ENCODE measurements around the gene TEPSIN. TPM values are rescaled to one million over a fixed set of nuclear protein-coding genes. Genes with fewer than 3 reads are reported as not detected.

Gene TEPSIN
- total and polyA plus RNA-seq, 2 donors (not counting 1 experiment from before 2014, with no cell fraction given), result 5.6 to 11.2 TPM

DNA sequence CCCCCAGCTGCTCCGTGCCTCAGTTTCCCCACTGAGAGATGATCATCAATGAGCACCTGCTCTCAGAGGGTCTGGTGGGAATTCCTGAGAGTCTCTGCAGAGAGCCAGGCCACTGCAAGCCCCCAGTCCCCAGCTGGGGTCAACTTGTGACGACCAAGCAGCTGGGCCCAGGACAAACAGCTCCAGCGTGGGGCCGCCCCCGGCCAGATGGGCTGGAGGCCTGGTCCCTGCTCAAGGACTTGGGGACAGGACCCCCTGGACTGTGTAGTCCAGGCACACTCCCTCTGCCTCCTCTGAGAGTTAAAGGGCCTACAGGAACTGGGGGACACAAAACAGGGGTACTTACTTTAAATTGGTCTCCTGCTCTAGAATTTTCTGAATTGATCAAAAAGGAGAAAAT, 56.3 kb downstream of the TEPSIN start:
- no peaks in the 10 kb centered on the region for H3K79me2 ChIP-seq (ENCODE audit: control insufficient read depth, insufficient read depth, low read length)
- TF ChIP-seq, protein P1, sequence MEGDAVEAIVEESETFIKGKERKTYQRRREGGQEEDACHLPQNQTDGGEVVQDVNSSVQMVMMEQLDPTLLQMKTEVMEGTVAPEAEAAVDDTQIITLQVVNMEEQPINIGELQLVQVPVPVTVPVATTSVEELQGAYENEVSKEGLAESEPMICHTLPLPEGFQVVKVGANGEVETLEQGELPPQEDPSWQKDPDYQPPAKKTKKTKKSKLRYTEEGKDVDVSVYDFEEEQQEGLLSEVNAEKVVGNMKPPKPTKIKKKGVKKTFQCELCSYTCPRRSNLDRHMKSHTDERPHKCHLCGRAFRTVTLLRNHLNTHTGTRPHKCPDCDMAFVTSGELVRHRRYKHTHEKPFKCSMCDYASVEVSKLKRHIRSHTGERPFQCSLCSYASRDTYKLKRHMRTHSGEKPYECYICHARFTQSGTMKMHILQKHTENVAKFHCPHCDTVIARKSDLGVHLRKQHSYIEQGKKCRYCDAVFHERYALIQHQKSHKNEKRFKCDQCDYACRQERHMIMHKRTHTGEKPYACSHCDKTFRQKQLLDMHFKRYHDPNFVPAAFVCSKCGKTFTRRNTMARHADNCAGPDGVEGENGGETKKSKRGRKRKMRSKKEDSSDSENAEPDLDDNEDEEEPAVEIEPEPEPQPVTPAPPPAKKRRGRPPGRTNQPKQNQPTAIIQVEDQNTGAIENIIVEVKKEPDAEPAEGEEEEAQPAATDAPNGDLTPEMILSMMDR (conservative IDR thresholded peaks at IDR 0.05 in 1 of 2, IDR thresholded peaks at IDR 0.05 in 1 of 2; ENCODE audit: low read depth in 1 of 2, low read length in 2 of 2), result no peak
- no peak for TF ChIP-seq EZH2 (IDR thresholded peaks at IDR 0.05; ENCODE audit: low read length, missing control alignments)
- H4K20me1 ChIP-seq (ENCODE audit: control insufficient read depth, extremely low read depth, insufficient read depth, low read length), result no peaks in the 10 kb centered on the region
- no peak overlapping the region for H3K27ac ChIP-seq (ENCODE audit: insufficient read depth, low read length)
- peaks cover 5% of the 10 kb centered on the region for H3K27me3 ChIP-seq (ENCODE audit: control insufficient read depth, insufficient read depth, low read length)
- no peak overlapping the region for H2AFZ ChIP-seq (ENCODE audit: low read length)
- H3K9me3 ChIP-seq (ENCODE audit: control insufficient read depth, insufficient read depth, low read depth, low read length), result no peaks in the 10 kb centered on the region
- H3K4me1 ChIP-seq (ENCODE audit: control insufficient read depth, extremely low read depth, insufficient read depth, low read length), result no peaks in the 10 kb centered on the region
- no peak overlapping the region for H3K9ac ChIP-seq (ENCODE audit: insufficient read depth, low read length)
- DNase-seq (ENCODE audit: low read depth in 2 of 2), result no peak
- H3K4me3 ChIP-seq (replicated peaks in 1 of 4; ENCODE audit: control extremely low read depth in 1 of 4, insufficient read depth in 1 of 4, low read depth in 3 of 4, low read length in 4 of 4), result no peak overlapping the region
- H3K4me2 ChIP-seq (ENCODE audit: extremely low read depth, insufficient read depth, low read length), result no peak overlapping the region
- H3K36me3 ChIP-seq (ENCODE audit: control insufficient read depth, insufficient read depth, low read length), result no peaks in the 10 kb centered on the region

DNA sequence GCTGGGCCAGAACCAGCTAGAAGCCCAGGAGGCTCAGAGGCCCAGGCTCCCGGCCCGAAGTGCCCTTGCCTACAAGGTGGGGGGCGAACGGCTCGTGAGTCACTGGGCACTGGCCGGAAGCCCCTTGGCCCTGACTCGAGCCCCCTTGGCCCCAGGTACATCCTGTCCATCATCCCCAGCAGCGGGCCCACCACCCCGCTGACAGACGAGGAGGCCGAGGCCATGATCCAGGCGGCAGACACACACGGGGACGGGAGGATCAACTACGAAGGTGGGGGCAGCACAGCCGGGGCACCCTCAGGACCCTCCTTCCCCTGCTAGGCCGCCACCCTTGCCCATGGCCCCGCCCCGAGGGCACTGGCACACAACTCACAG, 57.1 kb downstream of the TEPSIN start:
- H4K20me1 ChIP-seq (ENCODE audit: control insufficient read depth, extremely low read depth, insufficient read depth, low read length), result no peaks in the 10 kb centered on the region
- no peak for DNase-seq (ENCODE audit: low read depth in 2 of 2)
- no peak overlapping the region for H2AFZ ChIP-seq (ENCODE audit: low read length)
- TF ChIP-seq EZH2 (IDR thresholded peaks at IDR 0.05; ENCODE audit: low read length, missing control alignments), result no peak
- TF ChIP-seq, protein P1 (conservative IDR thresholded peaks at IDR 0.05 in 1 of 2, IDR thresholded peaks at IDR 0.05 in 1 of 2; ENCODE audit: low read depth in 1 of 2, low read length in 2 of 2), result no peak
- H3K36me3 ChIP-seq (ENCODE audit: control insufficient read depth, insufficient read depth, low read length), result no peaks in the 10 kb centered on the region
- no peak overlapping the region for H3K9ac ChIP-seq (ENCODE audit: insufficient read depth, low read length)
- no peak overlapping the region for H3K4me2 ChIP-seq (ENCODE audit: extremely low read depth, insufficient read depth, low read length)
- H3K79me2 ChIP-seq (ENCODE audit: control insufficient read depth, insufficient read depth, low read length), result no peaks in the 10 kb centered on the region
- H3K9me3 ChIP-seq (ENCODE audit: control insufficient read depth, insufficient read depth, low read depth, low read length), result no peaks in the 10 kb centered on the region
- no peak overlapping the region for H3K4me3 ChIP-seq (replicated peaks in 1 of 4; ENCODE audit: control extremely low read depth in 1 of 4, insufficient read depth in 1 of 4, low read depth in 3 of 4, low read length in 4 of 4)
- peaks cover 5% of the 10 kb centered on the region for H3K27me3 ChIP-seq (ENCODE audit: control insufficient read depth, insufficient read depth, low read length)
- H3K4me1 ChIP-seq (ENCODE audit: control insufficient read depth, extremely low read depth, insufficient read depth, low read length), result no peaks in the 10 kb centered on the region
- no peak overlapping the region for H3K27ac ChIP-seq (ENCODE audit: insufficient read depth, low read length)

DNA sequence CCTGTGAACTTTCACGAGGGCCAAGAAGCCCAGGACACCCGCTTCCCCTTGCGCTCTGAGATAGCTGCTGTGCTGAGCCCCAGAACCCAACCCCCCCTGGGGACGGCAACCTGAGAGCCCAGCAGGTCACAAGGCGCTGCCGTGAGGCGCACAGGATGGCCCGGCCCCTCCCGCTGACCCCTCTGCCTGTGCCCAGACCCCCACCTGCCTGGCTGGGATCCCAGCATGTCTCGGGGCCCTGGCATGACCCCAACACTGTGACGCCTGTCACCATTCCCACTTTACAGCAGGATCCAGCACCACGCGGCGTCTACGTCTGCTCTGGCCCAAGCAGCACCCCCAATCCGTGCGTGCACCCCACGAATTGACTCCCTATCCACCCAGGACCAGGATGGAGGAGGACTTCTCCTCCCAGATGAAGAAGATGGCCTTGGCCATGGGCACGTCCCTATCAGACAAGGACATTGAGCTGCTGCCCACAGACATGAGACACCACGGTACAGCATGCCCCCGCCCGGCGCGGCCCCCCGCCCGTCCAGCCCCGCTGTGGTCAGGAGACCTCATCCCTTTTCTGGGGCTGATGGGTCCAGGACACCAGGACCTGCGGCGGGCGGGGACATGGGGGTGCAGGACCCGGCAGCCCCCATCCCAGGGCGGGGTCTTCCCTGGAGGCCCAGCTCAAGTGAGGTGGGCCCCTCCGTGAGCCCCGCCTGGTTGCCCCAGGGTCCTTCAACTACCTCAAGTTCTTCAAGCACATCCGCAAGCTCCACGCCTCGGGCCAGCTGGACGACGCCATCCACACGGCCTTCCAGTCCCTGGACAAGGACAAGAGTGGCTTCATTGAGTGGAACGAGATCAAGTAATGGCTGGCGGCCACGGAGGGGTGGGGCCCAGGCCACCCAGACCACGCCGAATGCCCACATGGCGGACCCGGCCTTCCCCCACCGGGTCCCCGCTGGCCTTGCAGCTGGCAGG, 57.7 kb downstream of the TEPSIN start:
- Histone ChIP-seq H3K79me2 (ENCODE audit: control insufficient read depth, insufficient read depth, low read length) (no peaks in the 10 kb centered on the region), H2AFZ (ENCODE audit: low read length) (no peak overlapping the region), H3K27ac (ENCODE audit: insufficient read depth, low read length) (no peak overlapping the region), H3K9me3 (ENCODE audit: control insufficient read depth, insufficient read depth, low read depth, low read length) (no peaks in the 10 kb centered on the region), H3K27me3 (ENCODE audit: control insufficient read depth, insufficient read depth, low read length) (peaks cover 5% of the 10 kb centered on the region), H3K4me3 (replicated peaks in 1 of 4; ENCODE audit: control extremely low read depth in 1 of 4, insufficient read depth in 1 of 4, low read depth in 3 of 4, low read length in 4 of 4) (no peak overlapping the region), H3K9ac (ENCODE audit: insufficient read depth, low read length) (no peak overlapping the region), H4K20me1 (ENCODE audit: control insufficient read depth, extremely low read depth, insufficient read depth, low read length) (no peaks in the 10 kb centered on the region), H3K4me1 (ENCODE audit: control insufficient read depth, extremely low read depth, insufficient read depth, low read length) (no peaks in the 10 kb centered on the region), H3K36me3 (ENCODE audit: control insufficient read depth, insufficient read depth, low read length) (no peaks in the 10 kb centered on the region), H3K4me2 (ENCODE audit: extremely low read depth, insufficient read depth, low read length) (no peak overlapping the region)
- no peak for DNase-seq (ENCODE audit: low read depth in 2 of 2)
- TF ChIP-seq, protein P1 (conservative IDR thresholded peaks at IDR 0.05 in 1 of 2, IDR thresholded peaks at IDR 0.05 in 1 of 2; ENCODE audit: low read depth in 1 of 2, low read length in 2 of 2), result no peak
- no peak for TF ChIP-seq EZH2 (IDR thresholded peaks at IDR 0.05; ENCODE audit: low read length, missing control alignments)

All from fibroblast of lung (primary cell).